GM18498 (cell line): ENCODE results near the gene NEO1.
A peak's percentile ranks its signal among the peaks of the same experiment; 100 is the strongest.
"Not testable (repeated sequence)": the region's sequence is repeated elsewhere in the genome, so short reads cannot be mapped to it uniquely, and the experiment has no call there.

Experiments
- ATAC-seq: cut with Tn5 transposase; IDR thresholded peaks from one replicate; pipeline ENCODE4 v1.9.1; 2021; ENCODE audit warnings: mild to moderate bottlenecking, moderate library complexity; ENCODE audit not compliant: unreplicated experiment

Gene NEO1

DNA sequence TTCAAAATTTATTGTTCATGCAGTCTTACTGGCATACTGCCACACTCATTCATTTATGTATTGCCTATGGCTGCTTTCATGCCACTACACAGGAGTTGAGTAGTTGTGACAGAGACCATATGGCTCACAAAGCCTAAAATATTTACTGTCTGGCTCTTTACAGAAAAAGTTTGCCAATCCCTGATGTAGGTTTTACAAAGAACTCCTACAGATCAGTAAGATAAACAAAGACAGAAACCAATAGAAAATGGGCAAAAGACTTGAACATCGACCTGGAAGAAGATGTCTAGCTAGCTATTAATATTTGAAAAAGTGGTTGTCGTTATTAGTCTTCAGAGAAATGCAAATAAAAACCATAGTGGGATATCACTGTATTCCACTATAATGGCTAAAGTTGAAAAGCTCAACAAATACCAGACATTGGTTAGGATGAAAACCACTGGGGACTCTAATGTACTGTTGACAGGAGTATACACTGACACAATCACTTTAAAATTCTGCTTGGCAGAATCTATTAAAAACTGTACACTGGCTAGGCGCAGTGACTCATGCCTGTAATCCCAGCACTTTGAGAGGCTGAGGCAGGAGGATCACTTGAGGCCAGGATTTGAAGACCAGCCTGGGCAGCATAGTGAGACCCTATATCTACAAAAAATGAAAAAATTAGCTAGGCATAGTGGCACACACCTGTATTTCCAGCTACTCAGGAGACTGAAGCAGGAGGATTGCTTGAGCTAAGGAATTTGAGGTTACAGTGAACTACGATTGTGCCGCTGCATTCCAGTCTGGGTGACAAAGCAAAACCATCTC, 87.7 kb downstream of the NEO1 start:
- ATAC-seq: no peak

- ATAC-seq: no peak
Measured at GRCh38 chr15:73141216-73141900, 89.1 kb downstream of the NEO1 start.

DNA sequence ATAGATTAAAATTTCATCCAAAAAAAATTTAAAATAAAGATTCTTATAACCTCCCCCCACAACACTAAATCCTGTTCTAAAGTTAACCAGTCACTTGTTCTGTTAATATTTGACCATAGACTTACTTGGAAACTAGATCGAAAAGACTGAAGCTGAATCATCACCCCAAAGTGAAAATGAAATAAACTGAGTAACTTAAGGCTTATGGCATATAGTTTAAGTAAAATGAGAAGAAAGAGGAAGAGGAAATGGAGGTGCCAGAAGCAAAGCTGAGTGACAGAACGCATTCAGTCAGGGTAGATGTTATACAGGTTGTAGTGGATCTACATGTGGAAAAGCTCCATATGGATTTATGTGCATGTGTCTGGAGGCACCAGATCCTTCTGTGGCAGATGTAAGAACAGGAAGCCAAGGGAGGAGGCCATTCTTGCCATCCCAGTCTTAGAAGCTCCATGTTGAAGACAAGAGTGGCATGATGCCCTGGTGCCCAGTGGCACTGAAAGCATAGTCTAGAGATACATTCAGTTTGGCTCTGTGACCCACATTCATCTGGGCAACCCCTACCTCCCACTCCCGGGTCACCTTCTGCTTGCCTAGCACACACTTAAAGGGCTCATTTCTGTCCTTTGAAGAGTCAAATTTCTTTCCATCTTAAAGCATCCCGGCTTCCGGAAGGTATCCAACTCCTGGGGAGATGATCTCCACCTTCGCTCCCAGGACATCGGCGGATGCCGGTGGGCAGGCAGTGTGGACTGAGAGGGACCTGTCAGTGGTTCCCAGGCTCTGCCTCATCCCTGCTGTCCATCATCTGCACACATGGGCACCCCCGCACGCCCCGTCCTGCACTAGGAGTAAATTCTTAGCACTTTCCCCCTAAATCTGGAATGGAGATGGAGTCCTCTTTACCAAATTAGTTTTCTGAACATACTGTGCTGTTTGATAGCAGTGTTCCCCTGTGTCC, 90.8 kb downstream of the NEO1 start:
- peak; percentile 69 for ATAC-seq

GRCh38 chr15:73143763-73144155, 91.5 kb downstream of the NEO1 start:
- ATAC-seq: no peak

GRCh38 chr15:73146419-73146818, 94.2 kb downstream of the NEO1 start:
- ATAC-seq: no peak

DNA sequence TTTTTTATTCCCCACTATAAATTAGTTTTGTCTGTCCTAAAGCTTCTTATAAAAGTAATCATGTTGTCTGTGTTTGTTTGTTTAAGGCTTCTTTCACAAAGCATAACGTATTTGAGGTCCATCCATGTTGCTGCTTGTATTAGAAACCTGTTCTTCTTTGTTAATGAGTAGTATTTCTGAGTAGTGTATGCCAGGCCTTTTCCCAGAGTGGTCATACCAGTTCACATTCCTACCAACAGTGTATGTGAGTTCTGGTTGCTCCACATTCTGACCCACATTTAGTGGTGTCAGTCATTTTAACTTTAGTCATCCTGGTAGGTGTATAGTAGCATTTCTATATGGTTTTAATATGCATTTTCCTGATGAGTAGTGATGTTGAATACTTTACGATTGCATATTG, 98.6 kb downstream of the NEO1 start:
- ATAC-seq: no peak

DNA sequence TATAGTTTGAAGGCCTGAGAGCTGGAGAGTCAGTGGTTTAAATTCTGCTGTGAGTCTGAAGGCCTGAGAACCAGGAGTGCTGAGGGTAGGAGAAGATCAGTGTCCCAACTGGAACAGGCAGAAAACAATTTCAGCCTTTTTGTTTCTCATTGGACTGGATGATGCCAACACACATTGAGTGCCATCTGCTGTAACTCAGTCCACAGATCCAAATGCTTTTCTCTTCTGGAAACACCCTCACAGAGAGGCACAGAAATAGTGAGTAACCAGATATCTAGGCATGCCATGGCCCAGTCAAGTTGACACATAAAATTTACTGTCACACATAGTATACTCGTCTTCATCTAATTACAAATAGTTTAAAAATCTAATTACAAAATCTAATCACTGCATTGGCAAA, 100.8 kb downstream of the NEO1 start:
- ATAC-seq: no peak

GRCh38 chr15:73153447-73153846, 101.2 kb downstream of the NEO1 start:
- no peak for ATAC-seq

GRCh38 chr15:73156431-73157191, 104.3 kb downstream of the NEO1 start:
- ATAC-seq: no peak

GRCh38 chr15:73161546-73161945, 109.3 kb downstream of the NEO1 start:
- no peak for ATAC-seq

DNA sequence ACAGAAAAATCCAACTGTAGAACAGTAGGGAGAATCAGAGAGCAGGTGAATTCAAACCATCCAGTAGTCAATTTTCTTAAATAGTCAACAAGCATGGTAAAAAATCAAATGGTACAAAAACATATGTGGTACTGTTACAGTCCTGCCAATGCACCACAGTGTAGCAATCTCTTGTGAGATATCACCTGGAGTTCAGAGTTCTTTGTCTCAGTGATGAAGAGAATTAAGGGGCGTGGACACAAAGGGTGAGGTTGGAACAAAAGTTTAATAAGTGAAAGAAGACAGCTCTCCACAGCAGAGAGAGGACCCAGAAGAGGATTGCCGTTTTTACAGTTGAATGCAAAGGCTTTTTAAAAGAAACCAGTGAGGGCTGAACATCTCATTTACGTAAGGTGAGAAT, 113.2 kb downstream of the NEO1 start:
- ATAC-seq: no peak

DNA sequence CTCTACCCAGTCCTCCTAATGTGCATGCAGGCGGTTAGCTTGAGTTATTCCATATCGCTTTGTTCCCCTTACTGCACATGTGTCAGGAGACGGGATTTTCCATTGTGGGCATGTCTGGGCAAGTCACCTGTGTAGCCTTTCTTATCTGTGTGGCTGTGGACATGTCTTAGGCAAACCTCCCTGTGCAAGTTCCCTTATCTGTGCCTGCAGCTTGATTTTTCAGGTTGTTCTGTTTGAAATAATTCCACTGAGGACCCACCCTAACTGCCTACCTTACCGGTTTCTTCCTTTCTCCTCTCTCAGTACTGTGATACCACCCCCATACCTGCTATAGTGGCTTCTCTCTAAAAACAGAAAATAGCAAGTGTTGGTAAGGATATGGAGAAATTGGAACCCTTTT, 113.6 kb downstream of the NEO1 start:
- no peak for ATAC-seq

GRCh38 chr15:73166711-73167110, 114.4 kb downstream of the NEO1 start:
- not testable (repeated sequence) for ATAC-seq

- ATAC-seq: no peak
Measured at GRCh38 chr15:73168487-73168886, 116.2 kb downstream of the NEO1 start.

- no peak for ATAC-seq
Measured at GRCh38 chr15:73171711-73172110, 119.4 kb downstream of the NEO1 start.

DNA sequence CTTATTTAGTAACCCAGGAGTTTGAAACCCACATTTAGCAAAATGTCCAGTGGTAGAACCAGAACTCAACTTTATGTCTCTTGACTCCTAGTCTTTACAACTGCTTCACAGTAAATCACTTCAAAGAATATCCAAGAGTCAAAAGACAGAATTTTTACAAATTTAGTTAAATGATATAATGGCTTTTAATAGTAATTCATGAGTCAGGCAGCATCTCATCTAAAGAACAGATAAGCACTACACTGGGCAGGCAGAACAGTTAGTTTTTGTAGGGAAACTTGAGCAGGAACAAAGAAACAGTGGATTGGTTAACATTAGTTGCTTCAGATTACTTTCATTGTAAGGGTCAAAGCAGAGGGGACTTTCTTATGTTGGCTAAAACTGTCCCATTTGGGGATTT, 120.2 kb downstream of the NEO1 start:
- ATAC-seq: no peak

- ATAC-seq: no peak
Measured at GRCh38 chr15:73174171-73174570, 121.9 kb downstream of the NEO1 start.

DNA sequence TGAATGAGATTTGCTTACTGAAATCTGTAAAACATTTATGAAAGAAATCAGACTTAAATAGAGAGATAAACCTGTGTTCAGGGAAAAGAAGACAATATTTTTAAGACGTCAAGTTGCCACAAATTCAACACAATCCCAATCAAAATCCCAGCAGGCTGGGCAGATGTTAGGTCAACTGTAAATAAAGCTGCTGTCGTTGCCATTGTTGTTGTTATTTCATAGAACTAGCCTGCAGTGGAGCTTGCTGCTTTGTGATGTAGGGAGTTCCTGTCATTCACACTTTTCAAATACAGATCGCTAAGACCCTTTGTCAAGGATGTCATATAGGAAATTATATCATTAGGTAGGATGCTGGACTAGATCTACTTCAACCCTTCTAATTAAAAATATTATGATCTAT, 123.1 kb downstream of the NEO1 start:
- ATAC-seq: no peak

- ATAC-seq: no peak
Measured at GRCh38 chr15:73176598-73176997, 124.3 kb downstream of the NEO1 start.

GRCh38 chr15:73183071-73183470, 130.8 kb downstream of the NEO1 start:
- ATAC-seq: no peak

GRCh38 chr15:73190189-73190601, 137.9 kb downstream of the NEO1 start:
- no peak for ATAC-seq
